ENCODE results near the gene PRKCH. TPM values are rescaled to one million over a fixed set of nuclear protein-coding genes. Genes with fewer than 3 reads are reported as not detected.

Gene PRKCH
- total RNA-seq, 1 donor from 2014 or later = 8.4 TPM

DNA sequence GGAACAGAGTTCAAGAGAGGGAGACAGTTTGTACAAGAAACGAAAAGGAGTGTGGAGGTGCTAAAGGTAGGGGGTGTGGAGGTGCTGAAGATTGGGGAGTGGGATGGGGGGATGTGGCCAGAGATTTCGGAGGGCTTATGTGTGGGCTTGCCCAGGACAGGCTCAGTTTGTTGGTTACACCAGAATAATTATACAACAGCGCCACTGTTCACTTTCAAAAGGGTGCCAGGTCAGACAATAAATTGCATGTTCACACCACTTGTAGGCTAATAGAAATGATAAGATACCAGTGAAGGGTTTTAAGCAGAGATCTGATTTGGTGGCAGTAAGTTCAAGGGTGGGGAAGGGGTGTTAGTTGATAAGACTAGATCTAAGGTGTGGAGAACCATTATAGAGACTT lies 75.3 kb downstream of the PRKCH start:
- no peak overlapping the region for H3K4me3 ChIP-seq (ENCODE audit: low read depth, low read length)
- TF ChIP-seq, protein P1, sequence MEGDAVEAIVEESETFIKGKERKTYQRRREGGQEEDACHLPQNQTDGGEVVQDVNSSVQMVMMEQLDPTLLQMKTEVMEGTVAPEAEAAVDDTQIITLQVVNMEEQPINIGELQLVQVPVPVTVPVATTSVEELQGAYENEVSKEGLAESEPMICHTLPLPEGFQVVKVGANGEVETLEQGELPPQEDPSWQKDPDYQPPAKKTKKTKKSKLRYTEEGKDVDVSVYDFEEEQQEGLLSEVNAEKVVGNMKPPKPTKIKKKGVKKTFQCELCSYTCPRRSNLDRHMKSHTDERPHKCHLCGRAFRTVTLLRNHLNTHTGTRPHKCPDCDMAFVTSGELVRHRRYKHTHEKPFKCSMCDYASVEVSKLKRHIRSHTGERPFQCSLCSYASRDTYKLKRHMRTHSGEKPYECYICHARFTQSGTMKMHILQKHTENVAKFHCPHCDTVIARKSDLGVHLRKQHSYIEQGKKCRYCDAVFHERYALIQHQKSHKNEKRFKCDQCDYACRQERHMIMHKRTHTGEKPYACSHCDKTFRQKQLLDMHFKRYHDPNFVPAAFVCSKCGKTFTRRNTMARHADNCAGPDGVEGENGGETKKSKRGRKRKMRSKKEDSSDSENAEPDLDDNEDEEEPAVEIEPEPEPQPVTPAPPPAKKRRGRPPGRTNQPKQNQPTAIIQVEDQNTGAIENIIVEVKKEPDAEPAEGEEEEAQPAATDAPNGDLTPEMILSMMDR (IDR thresholded peaks at IDR 0.05; ENCODE audit: insufficient read depth, low read length, poor library complexity, severe bottlenecking) = no peak
- DNase-seq (ENCODE audit: low read depth) = no peak
- no peaks in the 10 kb centered on the region for H3K36me3 ChIP-seq (ENCODE audit: control insufficient read depth, insufficient read depth, low read length)
- H3K27me3 ChIP-seq (ENCODE audit: control insufficient read depth, insufficient read depth, low read length) = no peaks in the 10 kb centered on the region

DNA sequence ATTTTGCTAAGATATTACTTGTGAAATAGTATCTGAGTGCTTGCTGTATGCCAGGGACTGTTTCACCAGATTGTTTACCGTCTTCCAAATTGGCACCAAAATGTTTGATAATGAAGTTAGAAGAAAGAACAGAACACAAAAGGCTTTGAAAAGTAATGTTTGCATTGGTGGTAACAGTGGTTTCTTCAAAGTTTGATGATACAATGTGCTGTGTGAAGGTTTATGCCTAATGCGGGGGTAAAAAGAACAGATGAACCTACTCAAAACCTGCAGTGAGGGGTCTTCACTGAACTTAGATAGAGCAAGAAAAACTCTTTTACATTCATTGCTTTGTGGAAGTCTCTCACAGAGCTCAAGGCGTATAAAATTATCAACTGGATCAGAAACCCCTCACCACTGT lies 76.2 kb downstream of the PRKCH start:
- H3K4me3 ChIP-seq (ENCODE audit: low read depth, low read length) = no peak overlapping the region
- H3K27me3 ChIP-seq (ENCODE audit: control insufficient read depth, insufficient read depth, low read length) = no peaks in the 10 kb centered on the region
- H3K36me3 ChIP-seq (ENCODE audit: control insufficient read depth, insufficient read depth, low read length) = no peaks in the 10 kb centered on the region
- TF ChIP-seq, protein P1 (IDR thresholded peaks at IDR 0.05; ENCODE audit: insufficient read depth, low read length, poor library complexity, severe bottlenecking) = no peak
- no peak for DNase-seq (ENCODE audit: low read depth)

DNA sequence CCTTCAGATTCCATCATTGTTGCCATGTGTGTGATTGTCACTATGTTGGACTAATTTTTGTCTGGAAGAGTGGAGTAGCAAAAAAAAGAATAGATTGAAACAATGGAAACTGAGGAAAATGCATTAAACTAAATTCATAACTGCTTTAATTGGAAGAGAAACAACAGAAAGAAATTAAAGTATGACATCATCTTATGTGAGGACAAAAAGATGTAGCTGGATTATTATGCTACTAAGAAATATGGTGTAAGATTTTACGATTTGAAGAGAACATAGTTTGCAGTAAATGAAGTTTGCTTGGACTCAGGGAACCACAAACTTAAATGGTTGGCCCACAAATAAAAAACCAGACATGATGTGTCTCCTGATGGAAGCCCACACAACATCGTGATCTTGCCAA lies 76.8 kb downstream of the PRKCH start:
- TF ChIP-seq, protein P1 (IDR thresholded peaks at IDR 0.05; ENCODE audit: insufficient read depth, low read length, poor library complexity, severe bottlenecking) = no peak
- no peak for DNase-seq (ENCODE audit: low read depth)

DNA sequence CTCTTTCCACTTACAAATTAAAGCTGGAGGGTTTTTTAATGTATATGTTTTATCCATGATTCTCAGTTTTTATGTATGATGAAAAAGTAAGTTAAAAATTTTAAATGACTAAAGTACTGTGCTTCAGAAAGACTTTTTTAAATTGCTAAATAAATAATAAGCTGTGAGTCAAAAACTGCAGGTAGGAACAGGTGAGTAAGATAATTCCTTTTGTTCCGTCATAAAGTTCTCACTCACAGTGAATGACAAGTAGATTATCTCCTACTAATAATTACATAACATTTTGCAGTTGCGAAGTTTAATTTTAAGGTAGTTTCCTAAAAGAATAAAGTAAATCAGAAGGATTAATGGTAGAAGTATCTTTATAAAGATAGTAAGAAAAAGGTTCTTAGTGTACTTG lies 78.0 kb downstream of the PRKCH start:
- TF ChIP-seq, protein P1 (IDR thresholded peaks at IDR 0.05; ENCODE audit: insufficient read depth, low read length, poor library complexity, severe bottlenecking) = no peak
- no peak for DNase-seq (ENCODE audit: low read depth)
- Histone ChIP-seq H3K36me3 (ENCODE audit: control insufficient read depth, insufficient read depth, low read length) (no peaks in the 10 kb centered on the region), H3K4me3 (ENCODE audit: low read depth, low read length) (no peak overlapping the region), H3K27me3 (ENCODE audit: control insufficient read depth, insufficient read depth, low read length) (no peaks in the 10 kb centered on the region)

More for the DNA sequence above, 76.8 kb downstream of the PRKCH start:
- H3K4me3 ChIP-seq (ENCODE audit: low read depth, low read length) = no peak overlapping the region
- no peaks in the 10 kb centered on the region for H3K36me3 ChIP-seq (ENCODE audit: control insufficient read depth, insufficient read depth, low read length)
- H3K27me3 ChIP-seq (ENCODE audit: control insufficient read depth, insufficient read depth, low read length) = no peaks in the 10 kb centered on the region

DNA sequence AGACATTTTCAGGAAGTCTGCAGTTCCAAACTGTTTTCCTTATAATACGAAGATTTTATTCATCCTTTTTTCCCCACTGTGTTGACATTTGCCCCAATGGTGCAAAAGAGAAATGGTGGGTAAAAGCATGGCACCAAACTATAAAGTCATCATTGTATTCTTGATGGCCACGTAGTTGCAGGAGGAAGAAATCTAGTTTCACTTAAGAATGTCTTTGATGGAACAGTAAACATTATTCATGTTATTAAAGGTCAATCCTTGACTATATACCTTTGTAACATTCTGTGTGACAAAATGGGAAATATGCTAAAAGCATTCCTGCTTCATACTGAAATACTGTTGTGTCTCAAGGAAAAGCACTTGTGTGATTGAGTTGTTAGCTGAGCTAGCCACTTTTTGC lies 80.1 kb downstream of the PRKCH start:
- DNase-seq (ENCODE audit: low read depth) = no peak
- Histone ChIP-seq H3K27me3 (ENCODE audit: control insufficient read depth, insufficient read depth, low read length) (no peaks in the 10 kb centered on the region), H3K36me3 (ENCODE audit: control insufficient read depth, insufficient read depth, low read length) (no peaks in the 10 kb centered on the region), H3K4me3 (ENCODE audit: low read depth, low read length) (no peak overlapping the region)
- TF ChIP-seq, protein P1 (IDR thresholded peaks at IDR 0.05; ENCODE audit: insufficient read depth, low read length, poor library complexity, severe bottlenecking) = no peak

DNA sequence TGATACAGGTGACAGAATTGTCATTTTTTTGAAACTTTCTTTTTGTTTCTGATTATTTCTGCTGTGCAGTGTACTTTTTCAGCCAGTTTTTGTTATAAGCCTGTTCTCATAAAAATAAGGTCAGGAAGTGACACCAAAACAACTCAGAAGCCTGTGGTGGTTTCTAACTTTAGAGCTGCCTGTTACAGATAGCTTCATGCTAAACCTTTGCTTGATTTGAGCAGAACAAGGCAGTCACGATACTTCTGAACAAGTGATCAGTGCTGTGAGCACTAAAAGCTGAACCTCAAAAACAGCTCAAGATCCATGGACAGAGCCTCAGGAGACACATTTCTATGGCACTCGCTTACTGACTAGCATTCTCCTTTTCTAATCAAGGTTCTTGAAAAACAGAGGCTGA lies 82.0 kb downstream of the PRKCH start:
- Histone ChIP-seq H3K4me3 (ENCODE audit: low read depth, low read length) (no peak overlapping the region), H3K27me3 (ENCODE audit: control insufficient read depth, insufficient read depth, low read length) (no peaks in the 10 kb centered on the region), H3K36me3 (ENCODE audit: control insufficient read depth, insufficient read depth, low read length) (no peaks in the 10 kb centered on the region)
- TF ChIP-seq, protein P1 (IDR thresholded peaks at IDR 0.05; ENCODE audit: insufficient read depth, low read length, poor library complexity, severe bottlenecking) = no peak
- DNase-seq (ENCODE audit: low read depth) = no peak
